GM12878 (cell line): ENCODE data around the gene NMRK1. TPM values are rescaled to one million over a fixed set of nuclear protein-coding genes. Genes with fewer than 3 reads are reported as not detected.

Experiments
- ATAC-seq: fragments of 200-7000 bp; cut with Tn5 transposase; 3 replicates; pipeline ENCODE4 v1.9.1; 2020; ENCODE audit warnings: mild to moderate bottlenecking, moderate library complexity
- BruUV-seq: library from RNA; stranded (reverse); fragments of 400-500 nt; replicated peaks from 2 replicates; lab custom pipeline; 2021; lab: Mats Ljungman, UMichigan
- CTCF ChIA-PET: fragments of 300-600 bp; sonication (Branson Sonifier 250); formaldehyde crosslinking; extraction: SDS; loops from one replicate; lab custom pipeline; 2021; ENCODE audit warnings: inconsistent platforms; lab: Yijun Ruan, JAX
- POLR2A ChIA-PET: fragments of 350-600 bp; formaldehyde crosslinking; extraction: SDS; loops from one replicate; lab custom pipeline; 2021; ENCODE audit warnings: inconsistent platforms; lab: Charles Lee
- RAD21 ChIA-PET: fragments of 300-600 bp; sonication (Branson Sonifier 250); formaldehyde crosslinking; loops from one replicate; lab custom pipeline; 2023; ENCODE audit warnings: antibody characterized with exemption; ENCODE audit not compliant: unreplicated experiment; lab: Charles Lee
- SMC1A ChIA-PET: fragments of 300-600 bp; sonication (Branson Sonifier 250); formaldehyde crosslinking; loops from one replicate; lab custom pipeline; 2023; ENCODE audit not compliant: unreplicated experiment, uncharacterized antibody; lab: Charles Lee
- DNase-seq: peaks from one replicate; pipeline ENCODE4 v3.0.0-alpha.2; 2011; ENCODE audit warnings: low read depth, low spot score
- FAIRE-seq: peaks from 3 replicates; lab custom pipeline; 2011; peaks lifted over from hg19 to GRCh38; lab: Jason Lieb, UNC
- H2AFZ ChIP-seq: 2 replicates; pipeline ENCODE4 v1.6.0; 2011; ENCODE audit warnings: low read depth, low read length, control low read depth; ENCODE audit not compliant: control insufficient read depth
- H3K27ac ChIP-seq: 2 replicates; pipeline ENCODE4 v1.5.1; 2011; ENCODE audit warnings: control low read depth; ENCODE audit not compliant: control insufficient read depth, insufficient read depth
- H3K27me3 ChIP-seq, 2 experiments: replicated peaks in 1 of 2; 2 replicates each; pipeline versions ENCODE4 v1.6.0 to v1.6.1; 2011; ENCODE audit warnings: low read length in 1 of 2; ENCODE audit not compliant: control insufficient read depth in 2 of 2, insufficient read depth in 2 of 2
- H3K36me3 ChIP-seq, 2 experiments: 2 replicates each; pipeline ENCODE4 v1.5.1; 2011; ENCODE audit warnings: low read length in 1 of 2; ENCODE audit not compliant: control insufficient read depth in 2 of 2, insufficient read depth in 2 of 2
- H3K4me1 ChIP-seq: 2 replicates; pipeline ENCODE4 v1.6.1; 2011; ENCODE audit warnings: mild to moderate bottlenecking, low read length, moderate library complexity, mixed read lengths; ENCODE audit not compliant: control insufficient read depth, insufficient read depth
- H3K4me2 ChIP-seq: 2 replicates; pipeline ENCODE4 v1.6.0; 2011; ENCODE audit warnings: control low read depth; ENCODE audit not compliant: control insufficient read depth, insufficient read depth
- H3K4me3 ChIP-seq: fragments of 200-600 bp; sonication (generic); 2 replicates; pipeline ENCODE4 v1.5.1; 2016
- H3K79me2 ChIP-seq: 2 replicates; pipeline ENCODE4 v1.6.0; 2011; ENCODE audit warnings: low read length; ENCODE audit not compliant: control insufficient read depth, insufficient read depth
- H3K9ac ChIP-seq: 2 replicates; pipeline ENCODE4 v1.8.0; 2011; ENCODE audit warnings: low read length, control low read depth, mixed read lengths; ENCODE audit not compliant: control insufficient read depth, insufficient read depth
- H3K9me3 ChIP-seq: replicated peaks from 3 replicates; pipeline ENCODE4 v1.5.1; 2011; ENCODE audit warnings: mild to moderate bottlenecking, low read length; ENCODE audit not compliant: control insufficient read depth, insufficient read depth
- H4K20me1 ChIP-seq: 2 replicates; pipeline ENCODE4 v1.6.0; 2011; ENCODE audit not compliant: control insufficient read depth, insufficient read depth
- ATF2 ChIP-seq: IDR thresholded peaks from 2 replicates; pipeline ENCODE4 v1.6.1; 2012; ENCODE audit warnings: low read length, inconsistent platforms
- BACH1 ChIP-seq: fragments of 450-650 bp; IDR thresholded peaks from 2 replicates; pipeline ENCODE4 v1.6.1; 2017; ENCODE audit warnings: mild to moderate bottlenecking, borderline replicate concordance
- BMI1 ChIP-seq: fragments of 450-650 bp; IDR thresholded peaks from 2 replicates; pipeline ENCODE4 v1.6.1; 2016; ENCODE audit warnings: mild to moderate bottlenecking, moderate library complexity, borderline replicate concordance
- CTCF ChIP-seq, 3 experiments: IDR thresholded peaks in 2 of 3; conservative IDR thresholded peaks in 1 of 3; 2 replicates each; pipeline ENCODE4 v1.5.1; 2011; ENCODE audit warnings: low read depth in 3 of 3, low read length in 3 of 3, mild to moderate bottlenecking in 3 of 3, control low read depth in 2 of 3, moderate library complexity in 2 of 3, inconsistent platforms in 1 of 3, mixed read lengths in 1 of 3; ENCODE audit not compliant: control insufficient read depth in 2 of 3, insufficient read depth in 1 of 3; ENCODE audit errors: extremely low read depth in 1 of 3
- FOS ChIP-seq: IDR thresholded peaks from 3 replicates; pipeline ENCODE4 v1.6.1; 2011; ENCODE audit warnings: borderline replicate concordance; ENCODE audit not compliant: insufficient read length; ENCODE audit errors: extremely low read depth
- MEF2B ChIP-seq: fragments of 450-650 bp; IDR thresholded peaks from 2 replicates; pipeline ENCODE4 v1.6.1; 2018; ENCODE audit warnings: mild to moderate bottlenecking, moderate library complexity; ENCODE audit not compliant: partially characterized antibody, poor library complexity, severe bottlenecking
- NFYB ChIP-seq: IDR thresholded peaks from 2 replicates; pipeline ENCODE4 v1.6.1; 2011; ENCODE audit warnings: low read depth, mild to moderate bottlenecking, low read length, improper control_type of control experiment, moderate library complexity; ENCODE audit not compliant: insufficient read depth
- NRF1 ChIP-seq: conservative IDR thresholded peaks from 2 replicates; pipeline ENCODE4 v1.6.1; 2011; ENCODE audit warnings: mild to moderate bottlenecking, low read depth, low read length, improper control_type of control experiment
- RELB ChIP-seq: fragments of 450-650 bp; IDR thresholded peaks from 2 replicates; pipeline ENCODE4 v1.6.1; 2017; ENCODE audit warnings: low read depth, mild to moderate bottlenecking, moderate library complexity
- SIX5 ChIP-seq: IDR thresholded peaks from 2 replicates; pipeline ENCODE4 v1.6.1; 2011; ENCODE audit warnings: mild to moderate bottlenecking, low read depth, low read length, moderate library complexity; ENCODE audit not compliant: severe bottlenecking
- SMAD1 ChIP-seq: fragments of 450-650 bp; IDR thresholded peaks from 2 replicates; pipeline ENCODE4 v1.6.1; 2018; ENCODE audit warnings: mild to moderate bottlenecking, low read depth; ENCODE audit not compliant: partially characterized antibody
- TCF12 ChIP-seq: IDR thresholded peaks from 2 replicates; pipeline ENCODE4 v1.6.1; 2011; ENCODE audit warnings: low read depth, mild to moderate bottlenecking, low read length
- WRNIP1 ChIP-seq: IDR thresholded peaks from 2 replicates; pipeline ENCODE4 v1.6.1; 2011; ENCODE audit warnings: low read depth, low read length, improper control_type of control experiment, borderline replicate concordance
- ZBED1 ChIP-seq: IDR thresholded peaks from 2 replicates; pipeline ENCODE4 v1.6.1; 2016; ENCODE audit warnings: borderline replicate concordance
- ZBTB11 ChIP-seq: fragments of 450-650 bp; formaldehyde crosslinking; IDR thresholded peaks from 2 replicates; pipeline ENCODE4 v1.5.0; 2022; ENCODE audit warnings: mild to moderate bottlenecking, missing genetic modification characterization
- ZNF622 ChIP-seq: fragments of 450-650 bp; IDR thresholded peaks from 2 replicates; pipeline ENCODE4 v1.6.1; 2017; ENCODE audit warnings: mild to moderate bottlenecking, inconsistent platforms
- ZZZ3 ChIP-seq: IDR thresholded peaks from 2 replicates; pipeline ENCODE4 v1.6.1; 2011; ENCODE audit warnings: low read depth; ENCODE audit not compliant: control insufficient read depth, insufficient read length
- WGBS: methylation state at CpG from one replicate; pipeline ENCODE4 v1.1.6; 2016; ENCODE audit warnings: low lambda C conversion rate; ENCODE audit not compliant: insufficient replicate concordance, insufficient coverage; ENCODE audit errors: missing lambda C conversion rate; 5-methylcytosine and 5-hydroxymethylcytosine counted together
- in situ Hi-C: fragments of 300-500 bp; cut with MboI; formaldehyde crosslinking; loops from 9 replicates; pipeline ENCODE4 v1.14.3; 2018; ENCODE audit warnings: mixed read lengths
- intact Hi-C: fragments of 100-400 bp; cut with micrococcal nuclease; formaldehyde crosslinking; loops from one replicate; pipeline ENCODE4 v1.14.2; 2022; ENCODE audit not compliant: unreplicated experiment
- polyA plus RNA-seq, 11 experiments: library from polyadenylated mRNA; depleted of rRNA in 4 of 11; unstranded in 6 of 11; stranded (reverse) in 5 of 11; fragments of >200 nt; fragmentation: Nextera tagmentation in 4 of 11; fragmentation: Illumina TruSeq in 1 of 11; extraction: Ambion mirVana in 4 of 11; extraction: Trizol in 1 of 11; gene quantifications; 1 replicate in 1 of 11; 2 replicates in 10 of 11; pipeline versions ENCODE4 v1.2.1 to v1.2.3, GENCODE V29; 2011 to 2016; ENCODE audit warnings: inconsistent platforms in 2 of 11, missing spikeins in 2 of 11, low read depth in 1 of 11
- total RNA-seq, 4 experiments: library from RNA; depleted of rRNA in 3 of 4; stranded (reverse); fragments of >200 nt in 3 of 4; fragmentation: Illumina TruSeq in 1 of 4; extraction: Trizol in 1 of 4; gene quantifications; 2 replicates each; pipeline versions ENCODE4 v1.2.1 to v1.2.3, GENCODE V29; 2013 to 2021

Gene NMRK1
- total and polyA plus RNA-seq, 10 of the 15 experiments (the other 5 are each of a cell fraction or from before 2014, with no cell fraction given), result 8.4 to 17.2 (median 12.1) TPM

- H3K4me1 ChIP-seq, result no peaks in the 10 kb centered on the region; the same call in 1 of the 2 replicates
- H3K4me3 ChIP-seq, result no peak overlapping the region
- FAIRE-seq (no peak), ATAC-seq (no peak), DNase-seq (no peak)
- ChIA-PET RAD21 (no interaction called here), POLR2A (no interaction called here), SMC1A (no interaction called here), CTCF (no interaction called here)
- H3K9me3 ChIP-seq, result no peaks in the 10 kb centered on the region
- no peaks in the 10 kb centered on the region for H3K36me3 ChIP-seq
- H3K4me2 ChIP-seq, result no peak overlapping the region
- no peaks in the 10 kb centered on the region for H3K27me3 ChIP-seq
- no peak overlapping the region for H3K9ac ChIP-seq
- H2AFZ ChIP-seq, result no peak overlapping the region
- in situ Hi-C loops, result no loop called here
- no peaks in the 10 kb centered on the region for H4K20me1 ChIP-seq
- intact Hi-C loops, result no loop called here
- BruUV-seq, result no TSS peak
- H3K27ac ChIP-seq, result no peak overlapping the region
- 73% methylated on average over 4 of the region's 4 CpGs for WGBS
- H3K79me2 ChIP-seq, result no peaks in the 10 kb centered on the region
- TF ChIP-seq NRF1 (no peak), SMAD1 (no peak), ZZZ3 (no peak), ZBTB11 (no peak), MEF2B (no peak), ZNF622 (no peak), FOS (no peak), TCF12 (no peak), ZBED1 (no peak), BACH1 (no peak), NFYB (no peak), SIX5 (no peak), BMI1 (no peak), ATF2 (no peak), WRNIP1 (no peak), RELB (no peak), CTCF (IDR thresholded peaks at IDR 0.05 in 2 of 3, conservative IDR thresholded peaks at IDR 0.05 in 1 of 3; ENCODE audit: control insufficient read depth in 2 of 3, extremely low read depth in 1 of 3, insufficient read depth in 1 of 3, low read depth in 3 of 3, low read length in 3 of 3) (no peak)
These were observed 20.1 kb downstream of the NMRK1 start for GRCh38 chr9:75067894-75068293.
